GM19372 (cell line): Measurements from ENCODE around the gene PTPN14.

Experiments
- ATAC-seq: cut with Tn5 transposase; IDR thresholded peaks from one replicate; pipeline ENCODE4 v1.9.1; 2021; ENCODE audit warnings: mild to moderate bottlenecking, low read depth, moderate library complexity; ENCODE audit not compliant: unreplicated experiment

Gene PTPN14

DNA sequence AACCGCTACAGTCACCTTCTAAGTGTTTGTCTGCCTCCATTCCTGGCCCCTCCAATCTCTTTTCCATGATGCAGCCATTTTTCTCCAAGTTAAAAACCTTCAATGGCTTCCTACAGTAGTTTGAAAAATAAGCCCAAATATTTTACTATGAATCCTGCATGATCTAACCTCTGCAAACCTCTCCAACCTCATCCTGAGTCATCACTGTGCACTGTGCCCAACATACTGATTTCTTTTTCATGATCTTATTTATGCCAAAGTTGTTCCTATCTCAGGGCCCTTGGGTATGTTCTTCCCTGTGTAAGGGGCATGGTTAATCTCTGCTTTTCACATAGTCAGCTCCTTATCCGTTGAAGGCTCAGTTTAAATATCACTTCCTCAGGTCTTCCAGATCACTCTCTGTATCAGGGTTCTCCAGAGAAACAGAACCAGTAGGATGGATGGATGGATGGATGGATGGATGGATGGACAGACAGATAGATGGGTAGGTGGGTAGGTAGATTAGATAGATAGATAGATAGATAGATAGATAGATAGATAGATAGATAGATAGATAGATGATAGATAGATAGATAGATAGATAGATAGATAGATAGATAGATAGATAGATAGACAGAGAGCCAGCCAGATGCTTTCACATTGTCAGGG is 18.1 kb upstream of the PTPN14 start:
- no peak for ATAC-seq

GRCh38 chr1:214568328-214568727 is 16.9 kb upstream of the PTPN14 start:
- no peak for ATAC-seq

- ATAC-seq, result no peak
Measured at GRCh38 chr1:214567481-214567980, 16.1 kb upstream of the PTPN14 start.

GRCh38 chr1:214566158-214567104 is 15.0 kb upstream of the PTPN14 start:
- ATAC-seq, result no peak

GRCh38 chr1:214565310-214565709 is 13.9 kb upstream of the PTPN14 start:
- no peak for ATAC-seq

- ATAC-seq, result no peak
Measured at GRCh38 chr1:214563881-214564280, 12.5 kb upstream of the PTPN14 start.

DNA sequence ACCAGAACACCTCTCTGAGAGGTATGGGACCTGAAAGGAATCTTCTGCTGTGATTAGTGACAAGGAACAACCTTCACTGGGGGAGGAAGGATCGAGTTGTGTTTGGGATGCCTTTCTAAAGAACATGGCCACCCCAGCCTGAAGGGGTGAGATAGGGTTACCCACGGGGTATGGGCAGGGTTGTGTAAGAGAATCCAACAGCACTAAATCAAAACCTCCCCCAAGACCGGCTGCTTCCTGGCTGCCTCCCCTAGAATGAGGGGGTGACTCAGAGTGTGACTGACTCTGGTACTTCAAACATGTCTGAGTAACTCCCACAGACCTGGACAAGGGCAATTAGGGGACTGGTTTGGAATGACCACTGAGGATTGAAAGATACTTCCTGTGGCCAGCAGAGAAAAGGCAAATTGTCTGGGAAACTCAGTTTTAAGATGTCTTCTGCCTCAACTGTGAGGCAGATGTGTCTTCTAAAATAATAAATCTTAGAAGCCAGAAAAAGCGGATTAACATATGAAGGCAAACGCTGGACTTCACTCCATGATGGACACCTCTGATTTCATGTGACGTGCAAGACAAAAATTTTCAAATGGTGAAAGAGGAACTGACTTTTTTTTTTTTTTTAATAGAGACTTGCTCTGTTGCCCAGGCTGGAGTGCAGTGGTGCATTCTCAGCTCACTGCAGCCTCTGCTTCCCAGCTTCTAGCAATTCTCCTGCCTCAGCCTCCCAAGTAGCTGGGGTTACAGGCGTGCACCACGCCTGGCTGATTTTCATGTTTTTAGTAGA is 6.7 kb upstream of the PTPN14 start:
- no peak for ATAC-seq

DNA sequence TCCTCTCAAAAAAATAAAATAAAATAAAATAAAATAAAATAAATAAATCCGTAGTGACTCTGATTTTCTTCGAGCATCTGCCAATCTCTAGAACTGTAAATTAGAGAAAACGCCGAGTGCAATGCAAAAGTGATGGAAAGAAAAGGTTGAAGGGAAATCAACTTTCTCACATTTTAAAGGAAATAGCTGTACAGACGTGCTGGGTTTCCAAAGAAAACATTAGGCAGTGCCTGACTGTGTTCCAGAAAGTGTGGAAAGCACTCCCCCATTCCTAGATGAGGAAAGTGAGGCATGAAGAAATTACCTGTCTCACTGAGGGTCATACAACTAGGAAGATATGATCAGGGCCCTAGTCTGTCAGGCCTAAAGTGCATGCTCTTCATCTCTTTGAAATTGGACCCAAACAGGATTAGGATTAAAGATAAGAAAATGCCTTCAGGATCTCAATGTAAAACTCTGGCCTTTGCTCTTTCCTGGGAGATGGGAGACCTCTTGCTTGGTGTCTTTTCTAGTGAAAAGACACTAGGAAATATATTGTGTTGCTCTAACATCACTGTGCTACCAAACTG is 1.8 kb upstream of the PTPN14 start:
- no peak for ATAC-seq

GRCh38 chr1:214552174-214552608 is 789 bp upstream of the PTPN14 start:
- ATAC-seq, result no peak

GRCh38 chr1:214550857-214551435 is 456 bp downstream of the PTPN14 start:
- ATAC-seq, result no peak

DNA sequence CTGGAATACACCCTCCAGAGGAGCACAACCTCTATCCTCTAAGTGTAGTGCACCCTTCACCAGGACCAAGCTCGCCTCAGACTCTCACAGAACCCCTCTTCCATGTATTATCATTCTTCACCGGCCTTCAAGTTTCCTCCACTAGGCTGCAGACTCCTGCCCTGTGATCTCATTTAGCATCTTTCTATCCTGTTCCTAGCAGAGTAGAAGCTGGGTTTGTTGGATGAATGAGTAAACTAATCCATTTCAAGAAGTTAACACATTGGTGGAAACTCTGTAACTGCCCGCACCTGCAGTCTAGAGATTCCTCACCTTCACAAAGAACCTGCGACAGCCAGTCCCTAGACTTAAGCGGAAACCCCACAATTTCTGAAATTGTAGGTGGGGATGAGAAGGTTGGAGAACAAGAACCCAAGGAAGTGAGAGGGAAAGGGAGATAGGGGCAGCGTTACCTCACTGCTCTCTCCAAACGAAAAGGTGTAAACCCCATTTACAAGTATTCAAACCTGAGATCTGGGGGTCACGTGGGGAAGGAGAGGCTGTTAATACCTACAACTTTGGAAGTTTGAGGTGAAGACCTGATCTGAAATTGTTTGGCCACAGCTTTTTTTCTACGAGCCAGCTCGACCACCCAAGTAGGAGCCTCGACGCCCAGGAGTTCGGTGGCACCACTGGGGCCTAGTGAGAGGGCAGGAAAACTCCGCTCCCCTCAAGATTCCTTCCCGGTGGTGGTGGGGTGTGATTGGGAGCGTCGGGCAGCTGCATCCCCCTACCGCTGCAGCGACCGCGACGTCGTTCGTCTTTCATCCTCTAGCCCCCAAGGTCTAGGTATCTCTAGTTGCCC is 1.2 kb downstream of the PTPN14 start:
- no peak for ATAC-seq

DNA sequence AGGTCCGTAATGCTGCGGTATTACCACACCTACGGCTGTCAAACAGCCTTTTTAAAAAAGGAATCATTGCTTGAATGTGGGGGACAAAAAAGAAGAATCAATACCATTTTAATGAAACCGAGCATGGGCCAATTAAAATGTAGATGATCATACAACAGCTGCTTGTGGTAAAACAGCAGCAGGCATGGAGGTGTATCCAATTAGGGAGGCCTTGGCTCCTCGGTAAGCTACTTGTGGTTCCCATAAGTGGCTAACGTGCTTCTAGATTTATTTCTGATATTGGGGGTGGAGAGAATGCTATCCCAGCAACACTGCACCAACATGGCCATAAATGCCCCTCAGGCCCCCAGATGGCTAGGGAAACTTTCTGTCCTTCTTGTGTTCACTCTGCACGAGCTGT is 1.8 kb downstream of the PTPN14 start:
- no peak for ATAC-seq

- ATAC-seq, result no peak
Measured at GRCh38 chr1:214548988-214549387, 2.4 kb downstream of the PTPN14 start.

- no peak for ATAC-seq
Measured at GRCh38 chr1:214548271-214548670, 3.1 kb downstream of the PTPN14 start.

- ATAC-seq, result no peak
Measured at GRCh38 chr1:214547747-214548146, 3.7 kb downstream of the PTPN14 start.

- no peak for ATAC-seq
Measured at GRCh38 chr1:214546886-214547641, 4.3 kb downstream of the PTPN14 start.

- no peak for ATAC-seq
Measured at GRCh38 chr1:214546084-214546483, 5.3 kb downstream of the PTPN14 start.

DNA sequence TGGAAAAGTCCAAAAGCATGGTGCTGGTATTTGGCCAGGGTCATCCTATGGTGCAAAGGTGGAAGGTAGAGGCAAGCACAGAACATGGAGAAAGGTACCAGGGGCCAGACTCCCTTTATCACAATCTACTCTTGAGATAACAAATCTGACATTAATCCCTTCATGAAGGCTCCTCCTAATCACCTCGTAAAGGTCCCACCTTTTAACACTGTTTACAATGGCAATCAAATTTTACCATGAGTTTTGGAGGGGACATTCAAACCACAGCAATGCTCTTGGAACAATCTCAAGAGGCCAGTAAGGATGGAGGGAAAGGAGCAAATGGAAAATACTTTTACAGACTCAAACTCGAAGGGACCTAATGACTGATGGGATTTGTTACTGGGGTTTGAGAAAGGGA is 6.1 kb downstream of the PTPN14 start:
- ATAC-seq, result no peak

DNA sequence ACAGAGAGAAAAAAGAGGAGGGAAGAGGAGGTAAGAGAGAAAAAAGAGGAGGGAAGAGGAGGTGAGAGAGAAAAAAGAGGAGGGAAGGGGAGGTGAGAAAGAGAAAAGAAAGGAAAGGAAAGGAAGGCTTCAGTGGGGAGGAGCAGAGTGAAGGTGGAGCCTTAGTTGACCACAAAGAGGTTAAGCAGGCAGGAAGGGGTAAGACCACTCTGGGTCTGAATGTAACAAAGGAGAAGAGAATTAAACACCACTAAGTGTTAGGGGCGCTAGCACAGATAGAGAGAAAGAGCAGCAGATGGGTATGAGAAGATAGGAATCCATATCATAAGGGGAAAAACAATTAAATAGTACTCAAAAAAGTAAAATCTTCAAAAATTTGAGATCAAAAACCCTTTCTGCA is 6.6 kb downstream of the PTPN14 start:
- ATAC-seq, result no peak
